HCT116 (cell line): ENCODE data around the gene GAPDH. TPM values are rescaled to one million over a fixed set of nuclear protein-coding genes. Genes with fewer than 3 reads are reported as not detected.

Experiments used
- ATAC-seq: fragments of 200-7000 bp; cut with Tn5 transposase; 2 replicates; pipeline ENCODE4 v1.9.1; 2020; ENCODE audit warnings: mild to moderate bottlenecking, moderate library complexity
- BruUV-seq: library from RNA; stranded (reverse); fragments of 400-500 nt; replicated peaks from 2 replicates; lab custom pipeline; 2021; lab: Mats Ljungman, UMichigan
- CTCF ChIA-PET: fragments of 300-600 bp; sonication (Branson Sonifier 250); formaldehyde crosslinking; loops from one replicate; lab custom pipeline; 2021; ENCODE audit warnings: antibody characterized with exemption; lab: Charles Lee
- POLR2A ChIA-PET: fragments of 300-600, 350-600 bp; sonication (Branson Sonifier 250); formaldehyde crosslinking; loops from one replicate; lab custom pipeline; 2021; ENCODE audit warnings: antibody characterized with exemption; lab: Charles Lee
- RAD21 ChIA-PET, 2 experiments: fragments of 300-600 bp; sonication (Branson Sonifier 250); formaldehyde crosslinking; loops; one replicate each; lab custom pipeline; 2023; ENCODE audit warnings: low total read pairs in 2 of 2; ENCODE audit not compliant: uncharacterized antibody in 2 of 2, unreplicated experiment in 2 of 2, low non-redundant PET in 1 of 2; lab: Charles Lee
- DNase-seq: peaks from one replicate; pipeline ENCODE4 v3.0.0-alpha.2; 2010; ENCODE audit warnings: low read depth, low spot score
- H2AFZ ChIP-seq: fragments of 200-600 bp; shearing (Covaris generic), sonication (generic); 2 replicates; pipeline ENCODE4 v1.6.1; 2017; ENCODE audit warnings: low read depth, mixed run types, mixed read lengths, antibody characterized with exemption, low read length; ENCODE audit not compliant: poor library complexity, severe bottlenecking
- H3K27ac ChIP-seq: 2 replicates; pipeline ENCODE4 v1.5.1; 2012; ENCODE audit warnings: low read depth, low read length
- H3K27me3 ChIP-seq: fragments of 200-600 bp; sonication (generic); 2 replicates; pipeline ENCODE4 v1.6.1; 2016; ENCODE audit warnings: mixed run types, low read length, mixed read lengths; ENCODE audit not compliant: insufficient read depth
- H3K36me3 ChIP-seq, 2 experiments: fragments of 200-500 bp in 1 of 2; fragments of 200-600 bp in 1 of 2; sonication (Bioruptor generic) in 1 of 2; sonication (generic) in 1 of 2; 2 replicates each; pipeline versions ENCODE4 v1.5.1 to v1.6.1; 2014 to 2016; ENCODE audit warnings: low read length in 2 of 2, inconsistent platforms in 1 of 2, mixed read lengths in 1 of 2, mixed run types in 1 of 2; ENCODE audit not compliant: insufficient read depth in 2 of 2, control insufficient read depth in 1 of 2
- H3K4me1 ChIP-seq, 2 experiments: fragments of 200-600 bp in 1 of 2; sonication (generic) in 1 of 2; 2 replicates each; pipeline versions ENCODE4 v1.5.1 to v1.6.1; 2012 to 2017; ENCODE audit warnings: low read length in 2 of 2, inconsistent platforms in 1 of 2, mild to moderate bottlenecking in 1 of 2, mixed read lengths in 1 of 2, mixed run types in 1 of 2, moderate library complexity in 1 of 2; ENCODE audit not compliant: insufficient read depth in 2 of 2, control insufficient read depth in 1 of 2
- H3K4me2 ChIP-seq: fragments of 200-600 bp; sonication (generic); 2 replicates; pipeline ENCODE4 v1.6.1; 2017; ENCODE audit warnings: mixed run types, low read length, mixed read lengths
- H3K4me3 ChIP-seq, 2 experiments: fragments of 200-600 bp in 1 of 2; sonication (generic) in 1 of 2; replicated peaks in 1 of 2; 2 replicates each; pipeline ENCODE4 v1.5.1; 2011 to 2016; ENCODE audit warnings: low read length in 2 of 2, control low read depth in 1 of 2, low read depth in 1 of 2, mild to moderate bottlenecking in 1 of 2, mixed read lengths in 1 of 2, mixed run types in 1 of 2
- H3K79me2 ChIP-seq: fragments of 200-600 bp; sonication (generic); 2 replicates; pipeline ENCODE4 v1.6.1; 2017; ENCODE audit warnings: mild to moderate bottlenecking, mixed run types, low read length, moderate library complexity, mixed read lengths; ENCODE audit not compliant: insufficient read depth
- H3K9ac ChIP-seq: fragments of 200-600 bp; sonication (generic); 2 replicates; pipeline ENCODE4 v1.6.1; 2016; ENCODE audit warnings: low read length, mixed read lengths
- H3K9me2 ChIP-seq: fragments of 200-600 bp; sonication (generic), shearing (Covaris generic); 2 replicates; pipeline ENCODE4 v1.6.1; 2017; ENCODE audit warnings: mixed run types, mild to moderate bottlenecking, moderate library complexity; ENCODE audit not compliant: insufficient read depth
- H3K9me3 ChIP-seq, 2 experiments: fragments of 200-500 bp in 1 of 2; fragments of 200-600 bp in 1 of 2; sonication (Bioruptor generic) in 1 of 2; sonication (generic) in 1 of 2; 2 replicates each; pipeline ENCODE4 v1.6.1; 2014 to 2017; ENCODE audit warnings: low read length in 2 of 2, mixed read lengths in 2 of 2, inconsistent platforms in 1 of 2, low read depth in 1 of 2, mild to moderate bottlenecking in 1 of 2, mixed run types in 1 of 2, moderate library complexity in 1 of 2; ENCODE audit not compliant: control insufficient read depth in 1 of 2, insufficient read depth in 1 of 2
- H4K20me1 ChIP-seq: fragments of 200-600 bp; sonication (generic), shearing (Covaris generic); 2 replicates; pipeline ENCODE4 v1.6.1; 2017; ENCODE audit warnings: mixed run types, mild to moderate bottlenecking, moderate library complexity; ENCODE audit not compliant: insufficient read depth
- CEBPB ChIP-seq: IDR thresholded peaks from 2 replicates; pipeline ENCODE4 v1.6.1; 2012; ENCODE audit warnings: low read depth
- EZH2 ChIP-seq: fragments of 200-600 bp; sonication (generic); IDR thresholded peaks from 2 replicates; pipeline ENCODE4 v1.6.1; 2017; ENCODE audit warnings: antibody characterized with exemption, mixed run types
- FOSL1 ChIP-seq: IDR thresholded peaks from 2 replicates; pipeline ENCODE4 v1.6.1; 2012; ENCODE audit warnings: low read depth
- POLR2AphosphoS5 ChIP-seq: IDR thresholded peaks from 2 replicates; pipeline ENCODE4 v1.6.1; 2011; ENCODE audit warnings: mild to moderate bottlenecking, low read depth, low read length, moderate library complexity
- SRF ChIP-seq: IDR thresholded peaks from 2 replicates; pipeline ENCODE4 v1.6.1; 2012; ENCODE audit warnings: low read depth
- intact Hi-C: fragments of 100-400 bp; cut with micrococcal nuclease; formaldehyde crosslinking; loops from 2 replicates; pipeline ENCODE4 v1.10.0; 2022
- total RNA-seq: library from RNA; stranded (reverse); gene quantifications from one replicate; pipeline ENCODE4 v1.2.1, GENCODE V29; 2021; ENCODE audit not compliant: unreplicated experiment

Gene GAPDH
- total RNA-seq, 1 experiment from 2014 or later, result 5,901 TPM

GRCh38 chr12:6530576-6531260 lies 3.6 kb upstream of the GAPDH start:
- intact Hi-C loops, result loop anchor here (10.0 kb wide), 1 partner anchor 196 kb away; no protein-coding TSS in a partner anchor
- Histone ChIP-seq H3K27me3 (no peaks in the 10 kb centered on the region), H3K36me3 (peaks cover 36 to 75% of the 10 kb centered on the region in 2 experiments), H2AFZ (no peak overlapping the region), H3K4me3 (no peak overlapping the region), H3K27ac (peak overlapping the region; percentile 99; the same call in 1 of the 2 replicates), H4K20me1 (peaks cover 7% of the 10 kb centered on the region; the same call in 1 of the 2 replicates), H3K9me2 (no peaks in the 10 kb centered on the region), H3K4me2 (no peak overlapping the region), H3K79me2 (peaks cover 35% of the 10 kb centered on the region), H3K4me1 (peaks cover 13 to 36% of the 10 kb centered on the region in 2 experiments), H3K9me3 (no peaks in the 10 kb centered on the region), H3K9ac (no peak overlapping the region)
- ChIA-PET RAD21 (no interaction called here), CTCF (no interaction called here), POLR2A (no interaction called here)
- DNase-seq (no peak), ATAC-seq (no peak)
- no TSS peak for BruUV-seq
- TF ChIP-seq SRF (no peak), EZH2 (no peak), FOSL1 (no peak)

GRCh38 chr12:6532051-6532926 lies 2.0 kb upstream of the GAPDH start:
- ATAC-seq, result peak; percentile 47
- CTCF ChIA-PET, result interaction anchor here (1.0 kb wide), 1 partner anchor 152 kb away, joined by 3 read pairs; no protein-coding TSS in a partner anchor
- TF ChIP-seq SRF (no peak), POLR2AphosphoS5 (peak; percentile 24), CEBPB (no peak)
- TF ChIP-seq, all 23 proteins: peak for 1
- intact Hi-C loops, result loop anchor here (2.0 to 10.0 kb wide), 2 partner anchors 37 to 197 kb away; partner anchors contain the start of gene NCAPD2
- peak overlapping the region; percentile 98 for H3K9ac ChIP-seq
- peak overlapping the region; percentile 96 to 98 for H3K4me3 ChIP-seq
- H3K79me2 ChIP-seq, result peaks cover 51% of the 10 kb centered on the region
- peaks cover 15 to 51% of the 10 kb centered on the region in 2 experiments for H3K4me1 ChIP-seq
- H4K20me1 ChIP-seq, result peaks cover 18% of the 10 kb centered on the region; the same call in 1 of the 2 replicates
- H3K27ac ChIP-seq, result peak overlapping the region; percentile 99
- no TSS peak for BruUV-seq
- DNase-seq, result peak; percentile 85
- H3K9me2 ChIP-seq, result no peaks in the 10 kb centered on the region
- no peak overlapping the region for H2AFZ ChIP-seq
- no peaks in the 10 kb centered on the region for H3K27me3 ChIP-seq
- RAD21 ChIA-PET, result interaction anchor here (0.5 to 0.6 kb wide), 2 partner anchors 103 to 175 kb away, joined by 3 read pairs; partner anchors contain the start of gene LPAR5 (in 1 of the 2)
- POLR2A ChIA-PET, result interaction anchor here (0.8 to 1.3 kb wide), 5 partner anchors 8 to 196 kb away, joined by 3 to 5 read pairs (median 4); partner anchors contain the start of genes MRPL51 and VAMP1
- H3K36me3 ChIP-seq, result peaks cover 41 to 76% of the 10 kb centered on the region in 2 experiments
- H3K9me3 ChIP-seq, result no peaks in the 10 kb centered on the region
- H3K4me2 ChIP-seq, result peak overlapping the region; percentile 97
